Measurements from ENCODE around the gene MKNK2.

DNA sequence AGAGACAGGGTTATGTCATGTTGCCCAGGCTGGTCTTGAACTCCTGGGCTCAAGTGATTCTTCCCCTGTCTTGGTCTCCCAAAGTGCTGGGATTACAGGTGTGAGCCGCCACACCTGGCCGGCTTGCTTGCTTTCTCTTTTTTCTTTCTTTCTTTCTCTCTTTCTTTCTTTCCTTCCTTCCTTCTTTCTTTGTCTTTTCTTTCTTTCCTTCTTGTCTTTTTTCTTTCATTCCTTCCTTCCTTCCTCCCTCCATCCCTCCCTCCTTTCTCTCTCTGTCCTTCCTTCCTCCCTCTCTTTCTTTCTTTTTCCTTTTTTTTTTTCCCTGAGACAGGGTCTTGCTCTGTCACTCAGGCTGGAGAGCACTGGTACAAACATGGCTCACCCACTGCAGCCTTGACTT, 28.8 kb downstream of the MKNK2 start:
- TF ChIP-seq CTCF (IDR thresholded peaks at IDR 0.05) (no peak), POLR2A (IDR thresholded peaks at IDR 0.05) (no peak)

Measured in lower leg skin (tissue), 3 donors.